Retinal pigment epithelial cell (primary cell): ENCODE measurements around the gene MAP1B.
A peak's percentile ranks its signal among the peaks of the same experiment; 100 is the strongest.

ENCODE experiments used
- DNase-seq: peaks from one replicate; pipeline ENCODE4 v3.0.0-alpha.2; 2010; ENCODE audit warnings: low read depth
- H3K4me3 ChIP-seq: 2 replicates; pipeline ENCODE4 v1.5.1; 2011; ENCODE audit warnings: mild to moderate bottlenecking, low read length, control low read depth, moderate library complexity
- TF ChIP-seq, protein P1 (sequence below): conservative IDR thresholded peaks from 2 replicates; pipeline ENCODE4 v1.5.1; 2011; ENCODE audit warnings: low read depth, low read length, control low read depth, inconsistent platforms

The MAP1B gene

DNA sequence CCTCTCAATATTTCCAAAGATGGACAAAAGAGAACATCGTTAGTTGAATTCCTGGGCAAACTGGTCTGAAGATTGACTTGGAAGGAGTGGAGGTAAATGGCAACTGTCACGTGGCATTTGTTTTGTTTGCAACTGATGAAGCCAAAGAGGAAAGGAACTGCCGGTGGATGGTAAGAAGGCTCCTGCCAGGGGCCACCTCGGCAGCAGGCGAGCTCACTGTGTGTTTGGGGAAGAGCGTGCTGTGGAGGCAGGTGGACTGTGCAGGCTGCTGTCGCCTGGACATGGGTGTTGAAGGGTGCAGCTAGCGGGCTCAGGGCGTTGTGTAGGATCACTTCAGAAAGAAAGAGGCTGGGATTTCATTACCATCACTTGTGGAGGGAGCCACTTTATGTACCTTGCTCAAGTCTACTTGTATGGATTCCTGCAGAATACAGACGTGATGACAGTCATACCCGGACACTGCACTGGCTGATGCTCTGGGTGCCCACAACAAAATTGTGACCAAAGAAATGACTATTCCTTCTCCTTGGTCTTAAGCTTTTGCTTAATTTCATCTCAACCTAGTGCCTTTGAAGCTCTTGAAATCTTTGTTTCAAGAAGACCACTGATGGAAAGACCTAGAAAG, 72.7 kb downstream of the MAP1B start:
- DNase-seq, result no peak
- TF ChIP-seq, protein P1, sequence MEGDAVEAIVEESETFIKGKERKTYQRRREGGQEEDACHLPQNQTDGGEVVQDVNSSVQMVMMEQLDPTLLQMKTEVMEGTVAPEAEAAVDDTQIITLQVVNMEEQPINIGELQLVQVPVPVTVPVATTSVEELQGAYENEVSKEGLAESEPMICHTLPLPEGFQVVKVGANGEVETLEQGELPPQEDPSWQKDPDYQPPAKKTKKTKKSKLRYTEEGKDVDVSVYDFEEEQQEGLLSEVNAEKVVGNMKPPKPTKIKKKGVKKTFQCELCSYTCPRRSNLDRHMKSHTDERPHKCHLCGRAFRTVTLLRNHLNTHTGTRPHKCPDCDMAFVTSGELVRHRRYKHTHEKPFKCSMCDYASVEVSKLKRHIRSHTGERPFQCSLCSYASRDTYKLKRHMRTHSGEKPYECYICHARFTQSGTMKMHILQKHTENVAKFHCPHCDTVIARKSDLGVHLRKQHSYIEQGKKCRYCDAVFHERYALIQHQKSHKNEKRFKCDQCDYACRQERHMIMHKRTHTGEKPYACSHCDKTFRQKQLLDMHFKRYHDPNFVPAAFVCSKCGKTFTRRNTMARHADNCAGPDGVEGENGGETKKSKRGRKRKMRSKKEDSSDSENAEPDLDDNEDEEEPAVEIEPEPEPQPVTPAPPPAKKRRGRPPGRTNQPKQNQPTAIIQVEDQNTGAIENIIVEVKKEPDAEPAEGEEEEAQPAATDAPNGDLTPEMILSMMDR, result no peak
- peak overlapping the region; percentile 33 for H3K4me3 ChIP-seq

DNA sequence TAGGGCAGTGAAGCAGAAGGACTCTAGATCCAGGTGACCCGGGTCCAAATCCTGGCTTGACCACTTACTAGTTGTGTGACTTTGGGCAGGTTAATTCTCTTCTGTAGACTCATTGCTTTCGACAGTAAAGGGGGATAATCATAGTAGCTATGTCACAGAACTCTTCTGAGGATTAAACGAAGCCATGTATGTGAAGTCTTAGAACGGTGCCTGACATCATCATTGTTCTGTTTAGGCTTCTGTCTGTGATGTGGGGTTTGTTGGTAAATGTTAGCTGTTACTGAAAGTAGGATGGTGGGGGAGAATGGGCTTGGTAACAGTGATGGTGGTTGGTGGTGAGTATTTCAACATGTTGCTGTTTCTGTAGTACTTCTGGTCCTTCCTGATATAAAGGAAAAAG, 73.7 kb downstream of the MAP1B start:
- DNase-seq, result no peak
- TF ChIP-seq, protein P1, result no peak
- peak overlapping the region; percentile 19 for H3K4me3 ChIP-seq

DNA sequence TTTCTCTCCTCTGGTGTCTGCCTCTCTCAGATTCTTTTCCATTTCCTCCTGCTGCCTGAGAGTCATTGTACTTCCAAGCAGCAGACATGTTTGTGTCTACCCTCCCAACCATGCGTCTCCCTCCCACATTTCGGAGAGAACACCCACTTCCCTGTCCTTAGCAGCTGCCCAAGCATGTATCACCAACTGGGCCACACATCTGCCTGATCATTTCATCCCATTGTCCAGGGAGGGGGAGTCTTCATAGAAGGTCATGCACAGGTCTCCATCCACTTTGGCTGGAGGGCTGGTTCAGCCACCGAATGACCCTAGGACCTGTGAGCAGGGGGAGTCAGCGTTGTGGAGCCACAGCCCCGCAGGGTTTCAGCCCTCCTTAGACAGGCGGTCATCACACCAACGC, 75.4 kb downstream of the MAP1B start:
- H3K4me3 ChIP-seq, result no peak overlapping the region
- TF ChIP-seq, protein P1, result no peak
- DNase-seq, result no peak

DNA sequence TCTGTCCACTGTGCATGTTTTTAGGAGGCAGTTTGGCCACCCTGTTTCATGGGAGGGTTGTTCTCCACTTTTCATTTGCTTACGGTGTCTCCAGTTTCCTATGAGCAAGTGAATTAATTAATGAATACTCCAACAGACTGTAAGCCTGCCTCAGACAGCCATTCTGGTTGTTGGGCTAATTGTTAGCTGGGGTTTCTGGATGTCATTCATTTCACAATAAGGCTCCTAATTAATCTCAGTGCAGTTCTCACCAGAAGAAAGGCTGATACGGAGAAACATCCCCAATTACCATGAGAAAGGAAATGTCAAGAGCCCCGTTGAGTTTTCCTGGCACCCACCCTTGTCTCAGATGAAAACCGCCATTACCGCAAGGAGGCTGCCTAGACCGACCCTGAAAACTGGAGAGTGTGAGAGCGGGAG, 75.8 kb downstream of the MAP1B start:
- TF ChIP-seq, protein P1, result no peak
- DNase-seq, result no peak
- no peak overlapping the region for H3K4me3 ChIP-seq

DNA sequence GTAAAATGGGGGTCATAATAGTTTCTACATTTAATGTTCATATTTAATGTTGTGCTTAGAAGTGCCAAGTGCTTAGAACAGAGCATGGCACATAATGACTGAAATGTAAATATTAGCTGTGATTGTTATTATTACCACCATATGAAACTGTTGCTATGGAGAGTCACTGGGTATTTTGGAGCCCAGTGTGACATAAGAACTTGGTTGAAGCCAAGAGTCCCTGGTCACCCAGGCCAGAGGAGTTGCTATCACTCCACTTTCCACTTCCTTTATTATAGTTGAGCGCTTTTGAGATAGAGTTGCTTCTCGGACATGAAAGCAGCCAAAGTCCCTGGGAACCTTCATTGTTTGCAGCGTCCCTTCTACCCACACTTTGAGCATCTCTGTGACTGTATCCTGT, 77.1 kb downstream of the MAP1B start:
- no peak for DNase-seq
- TF ChIP-seq, protein P1, result no peak
- no peak overlapping the region for H3K4me3 ChIP-seq

DNA sequence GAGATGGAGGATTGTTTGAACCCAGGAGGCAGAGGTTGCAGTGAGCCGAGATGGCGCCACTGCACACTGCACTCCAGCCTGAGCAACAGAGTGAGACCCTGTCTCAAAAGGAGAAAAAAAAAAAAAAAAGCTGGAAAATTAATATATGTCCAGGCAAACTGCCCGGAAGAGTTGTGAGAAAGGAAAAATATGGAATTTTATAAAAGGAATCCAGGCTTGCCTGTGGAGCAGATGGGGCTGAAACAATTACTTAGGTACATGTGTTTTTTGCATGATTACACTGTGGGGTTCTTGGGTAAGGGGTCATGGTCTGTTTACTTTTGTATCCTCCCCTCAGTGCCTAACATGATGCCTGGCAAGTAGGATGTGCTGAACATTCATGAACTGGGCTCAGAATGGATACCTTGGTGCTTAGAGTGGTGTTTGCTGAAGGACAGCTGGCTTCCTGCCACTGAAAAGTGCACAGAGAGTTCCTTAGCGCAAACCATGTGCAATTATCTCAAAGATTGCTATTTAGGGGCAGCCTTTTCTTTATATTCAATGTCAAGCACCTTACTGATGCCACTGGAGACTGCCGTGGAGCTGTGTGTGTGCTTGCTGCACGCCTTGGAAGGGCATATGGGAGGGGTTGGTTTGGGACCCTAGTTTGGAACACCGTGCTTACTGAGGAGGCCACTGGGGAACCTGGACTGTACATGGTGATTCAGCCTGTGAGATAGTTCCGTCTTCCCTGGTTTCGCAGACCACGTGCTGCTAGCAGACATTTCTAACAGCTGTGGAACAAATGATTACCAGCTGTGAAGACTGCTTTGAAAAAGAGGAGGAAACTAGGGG, 78.4 kb downstream of the MAP1B start:
- TF ChIP-seq, protein P1, result no peak
- no peak for DNase-seq
- no peak overlapping the region for H3K4me3 ChIP-seq

DNA sequence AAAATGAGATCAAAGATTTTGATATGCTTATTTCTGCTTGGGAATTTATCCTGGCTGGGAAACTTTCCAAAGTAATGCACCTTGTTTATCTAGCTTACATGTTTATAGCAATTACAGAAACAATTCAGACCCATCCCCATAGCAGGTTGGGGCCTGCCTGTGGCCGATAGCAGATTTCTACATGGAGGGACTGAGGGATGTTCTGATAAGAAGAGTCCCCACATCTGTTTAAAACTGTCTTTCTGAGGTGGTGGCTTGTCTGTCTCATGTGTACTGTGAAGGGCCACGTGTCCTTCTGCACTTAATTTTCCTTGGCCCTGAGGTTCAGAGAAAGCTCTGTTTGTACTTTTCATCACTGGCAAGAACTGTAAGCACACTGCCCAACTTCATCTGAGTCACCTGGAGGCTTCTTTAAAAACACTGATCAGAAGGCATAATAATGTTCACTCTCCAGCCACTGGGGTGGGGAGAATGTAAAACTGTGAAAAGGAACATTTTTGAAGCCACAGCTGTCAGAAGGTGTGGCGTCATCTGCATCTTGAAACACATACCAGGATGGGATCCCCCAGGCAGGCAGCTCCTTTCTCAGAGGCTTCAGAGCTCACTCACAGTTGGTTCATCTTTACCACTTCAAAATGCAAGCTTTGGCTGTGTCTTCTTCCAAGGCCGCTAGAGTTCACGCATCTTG, 80.3 kb downstream of the MAP1B start:
- TF ChIP-seq, protein P1, result no peak
- no peak for DNase-seq
- H3K4me3 ChIP-seq, result no peak overlapping the region
